ENCODE data around the gene DLK1.

Gene DLK1

DNA sequence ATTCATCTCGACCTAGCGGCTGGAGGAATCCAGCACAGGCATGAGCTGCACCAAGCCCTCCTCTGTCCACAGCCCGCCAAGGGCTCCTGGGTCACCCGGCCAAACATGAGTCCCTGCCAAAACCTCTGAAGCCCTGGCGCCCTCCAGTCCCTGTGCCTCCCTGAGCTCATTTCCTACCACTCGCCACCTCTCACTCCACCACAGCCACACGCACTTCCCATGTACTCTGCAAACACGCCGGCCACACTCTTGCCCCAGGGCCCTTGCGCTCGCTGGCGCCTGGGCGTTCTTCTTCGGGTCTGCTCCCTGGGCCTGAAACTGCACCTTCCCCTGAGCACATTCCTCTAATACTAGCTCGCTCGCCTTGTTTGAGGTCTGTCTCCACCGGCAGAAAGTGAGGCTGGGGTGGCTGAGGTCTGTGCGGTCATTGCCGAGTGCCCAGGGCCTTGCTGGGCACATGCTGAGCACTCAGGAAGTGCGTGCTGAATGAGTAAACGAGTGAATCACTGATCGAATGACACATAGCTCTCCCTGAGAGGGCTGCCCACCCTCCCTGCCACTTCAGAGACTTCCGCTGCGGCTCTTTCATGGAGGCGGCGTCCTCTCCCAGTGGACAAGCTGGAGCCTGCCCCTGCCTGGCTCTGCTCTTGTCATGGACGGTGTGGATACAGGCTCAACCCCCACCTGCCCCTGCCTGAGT lies 33.7 kb upstream of the DLK1 start:
- no peak for TF ChIP-seq CTCF (IDR thresholded peaks at IDR 0.05; ENCODE audit: insufficient read depth, low read depth, low read length, missing control alignments)
- peak; percentile 99 for DNase-seq (ENCODE audit: low read depth)
- H3K4me3 ChIP-seq (ENCODE audit: low read length) = peak overlapping the region; percentile 11

DNA sequence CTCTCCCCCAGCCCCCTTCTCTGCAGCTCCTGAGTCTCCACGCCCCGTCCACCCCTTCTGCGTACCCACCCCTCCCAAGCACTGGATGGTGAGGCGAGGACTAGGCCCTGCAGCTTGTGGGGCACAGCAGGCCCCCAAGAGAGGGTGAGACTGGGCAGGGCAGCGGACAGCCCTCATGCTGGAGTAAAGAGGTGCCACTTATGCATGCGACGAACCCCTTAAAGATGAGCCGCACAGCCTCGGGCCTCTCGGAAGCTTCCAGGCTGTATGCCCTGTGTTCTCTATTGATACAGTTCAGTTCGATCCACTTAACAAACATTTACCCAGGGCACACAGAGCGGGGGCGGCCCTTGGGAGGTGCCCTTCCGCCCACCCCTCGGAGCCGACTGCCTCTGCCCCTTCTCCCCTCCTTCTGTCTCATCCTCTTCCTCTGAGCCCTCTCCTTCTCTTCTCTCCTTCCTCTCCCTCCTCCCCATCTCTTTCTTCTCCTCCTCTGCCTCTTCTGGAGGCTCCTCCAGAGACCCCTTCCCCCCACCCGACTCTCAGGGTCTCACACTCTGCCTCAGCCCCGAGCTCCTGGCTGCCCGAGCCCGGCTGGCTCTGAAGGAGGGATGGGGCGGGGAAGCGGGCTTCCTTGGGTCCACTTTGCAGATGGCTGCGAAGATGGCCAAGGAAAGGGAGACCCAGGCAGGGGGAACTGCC lies 32.7 kb upstream of the DLK1 start:
- DNase-seq (ENCODE audit: low read depth) = no peak
- no peak overlapping the region for H3K4me3 ChIP-seq (ENCODE audit: low read length)
- no peak for TF ChIP-seq CTCF (IDR thresholded peaks at IDR 0.05; ENCODE audit: insufficient read depth, low read depth, low read length, missing control alignments)

- no peak for DNase-seq (ENCODE audit: low read depth)
- H3K4me3 ChIP-seq (ENCODE audit: low read length) = no peak overlapping the region
- no peak for TF ChIP-seq CTCF (IDR thresholded peaks at IDR 0.05; ENCODE audit: insufficient read depth, low read depth, low read length, missing control alignments)
Measured at GRCh38 chr14:100694579-100695422, 31.9 kb upstream of the DLK1 start.

DNA sequence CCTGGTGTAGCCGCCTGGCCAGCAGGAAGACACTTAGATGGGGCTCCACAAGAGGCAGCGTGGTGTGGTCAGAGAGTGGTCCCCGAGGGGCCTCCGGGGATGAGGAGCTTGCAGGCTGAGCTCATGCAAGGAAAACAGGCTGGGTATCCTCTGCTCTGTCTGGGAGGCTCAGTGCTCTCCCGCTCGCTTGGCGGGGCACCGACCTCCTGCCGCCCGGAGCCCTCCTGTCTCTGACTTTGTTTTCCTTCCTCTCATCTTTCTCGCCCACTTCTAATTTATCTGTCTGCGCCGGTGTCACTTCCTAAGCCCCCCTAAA lies 31.3 kb upstream of the DLK1 start:
- H3K4me3 ChIP-seq (ENCODE audit: low read length) = no peak overlapping the region
- no peak for DNase-seq (ENCODE audit: low read depth)
- TF ChIP-seq CTCF (IDR thresholded peaks at IDR 0.05; ENCODE audit: insufficient read depth, low read depth, low read length, missing control alignments) = no peak

GRCh38 chr14:100696008-100696407 lies 30.7 kb upstream of the DLK1 start:
- DNase-seq (ENCODE audit: low read depth) = no peak
- TF ChIP-seq CTCF (IDR thresholded peaks at IDR 0.05; ENCODE audit: insufficient read depth, low read depth, low read length, missing control alignments) = no peak
- H3K4me3 ChIP-seq (ENCODE audit: low read length) = no peak overlapping the region

- no peak for TF ChIP-seq CTCF (IDR thresholded peaks at IDR 0.05; ENCODE audit: insufficient read depth, low read depth, low read length, missing control alignments)
- no peak overlapping the region for H3K4me3 ChIP-seq (ENCODE audit: low read length)
- no peak for DNase-seq (ENCODE audit: low read depth)
Measured at GRCh38 chr14:100696590-100696989, 30.1 kb upstream of the DLK1 start.

All from epithelial cell of esophagus (primary cell).